Activated naive CD4-positive, alpha-beta T cell treated with anti-CD3 and anti-CD28 coated beads, Interleukin-2, amount 10 ng/mL, durations not matched to agents 7 days and 5 days (primary cell): ENCODE data around the gene GTF2F1.
A peak's percentile ranks its signal among the peaks of the same experiment; 100 is the strongest.

Source experiments
- CTCF ChIA-PET: fragments of 350-600 bp; sonication (Branson Sonifier 250); formaldehyde crosslinking; loops from one replicate; lab custom pipeline; 2021; ENCODE audit warnings: antibody characterized with exemption; lab: Charles Lee
- DNase-seq: peaks from one replicate; pipeline ENCODE4 v3.0.0-alpha.2; 2020
- H3K27ac Mint-ChIP-seq: one replicate; pipeline ENCODE4 v1.8.0; 2021; ENCODE audit warnings: mild to moderate bottlenecking, moderate library complexity, mixed read lengths
- H3K27me3 Mint-ChIP-seq: one replicate; pipeline ENCODE4 v1.8.0; 2021; ENCODE audit warnings: mild to moderate bottlenecking, mixed read lengths
- H3K36me3 Mint-ChIP-seq: one replicate; pipeline ENCODE4 v1.8.0; 2021; ENCODE audit warnings: mixed read lengths
- H3K4me1 Mint-ChIP-seq: one replicate; pipeline ENCODE4 v1.8.0; 2021; ENCODE audit warnings: mixed read lengths
- H3K4me3 Mint-ChIP-seq: one replicate; pipeline ENCODE4 v1.8.0; 2021; ENCODE audit warnings: mild to moderate bottlenecking, moderate library complexity, mixed read lengths
- H3K9me3 Mint-ChIP-seq: one replicate; pipeline ENCODE4 v1.8.0; 2021; ENCODE audit warnings: mixed read lengths

GTF2F1 gene

DNA sequence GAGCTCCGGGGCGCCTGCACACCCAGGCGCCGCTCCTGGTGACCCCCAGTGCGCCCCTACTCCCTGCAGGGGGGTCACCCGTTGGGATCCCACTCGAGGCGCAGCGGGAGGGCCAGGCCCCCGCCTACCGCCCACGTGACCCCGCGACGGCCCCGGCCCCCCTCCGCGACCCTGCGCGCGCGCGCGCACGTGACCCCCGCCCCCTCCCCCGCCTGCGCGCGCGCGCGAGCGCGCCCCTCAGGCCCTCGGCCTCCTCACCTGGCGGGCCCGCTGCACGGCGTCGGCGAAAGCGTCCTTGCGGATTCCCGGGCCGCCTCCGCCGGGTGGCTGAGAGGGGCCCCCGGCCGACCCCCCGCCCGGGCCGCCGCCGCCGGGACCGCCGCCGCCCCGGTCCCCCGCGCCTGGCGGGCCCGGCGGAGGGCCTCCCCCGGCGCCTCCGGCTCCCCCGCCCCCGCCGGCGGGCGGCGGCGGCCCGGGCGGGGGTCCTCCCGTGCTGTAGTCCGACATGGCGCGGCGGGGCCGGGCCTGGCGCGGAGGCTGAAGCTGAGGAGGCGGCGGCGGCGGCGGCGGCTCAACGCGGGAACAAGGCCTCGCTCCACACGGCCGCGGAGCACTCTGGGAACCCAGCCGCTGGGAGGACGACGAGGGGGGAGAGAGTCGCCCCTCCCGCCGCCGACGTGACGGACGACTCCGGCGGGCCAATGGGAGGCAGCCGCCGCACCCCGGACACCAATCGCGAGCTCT lies 31.4 kb upstream of the GTF2F1 start, which contains the start of gene KHSRP:
TSS of gene KHSRP (minus strand) at position 617 of the 744 bp plus-strand sequence. CDS start at position 507, 110 bp downstream.
- H3K27ac Mint-ChIP-seq, result peak within 1 kb of the TSS; percentile 88
- peaks cover 3% of the 10 kb centered on the region for H3K9me3 Mint-ChIP-seq
- H3K4me1 Mint-ChIP-seq, result peaks cover 37% of the 10 kb centered on the region
- H3K36me3 Mint-ChIP-seq, result peaks cover 24% of the 10 kb centered on the region
- DNase-seq, result peak; percentile 52
- H3K27me3 Mint-ChIP-seq, result peaks cover 3% of the 10 kb centered on the region
- H3K4me3 Mint-ChIP-seq, result peak within 1 kb of the TSS; percentile 83
- CTCF ChIA-PET, result no interaction called here

DNA sequence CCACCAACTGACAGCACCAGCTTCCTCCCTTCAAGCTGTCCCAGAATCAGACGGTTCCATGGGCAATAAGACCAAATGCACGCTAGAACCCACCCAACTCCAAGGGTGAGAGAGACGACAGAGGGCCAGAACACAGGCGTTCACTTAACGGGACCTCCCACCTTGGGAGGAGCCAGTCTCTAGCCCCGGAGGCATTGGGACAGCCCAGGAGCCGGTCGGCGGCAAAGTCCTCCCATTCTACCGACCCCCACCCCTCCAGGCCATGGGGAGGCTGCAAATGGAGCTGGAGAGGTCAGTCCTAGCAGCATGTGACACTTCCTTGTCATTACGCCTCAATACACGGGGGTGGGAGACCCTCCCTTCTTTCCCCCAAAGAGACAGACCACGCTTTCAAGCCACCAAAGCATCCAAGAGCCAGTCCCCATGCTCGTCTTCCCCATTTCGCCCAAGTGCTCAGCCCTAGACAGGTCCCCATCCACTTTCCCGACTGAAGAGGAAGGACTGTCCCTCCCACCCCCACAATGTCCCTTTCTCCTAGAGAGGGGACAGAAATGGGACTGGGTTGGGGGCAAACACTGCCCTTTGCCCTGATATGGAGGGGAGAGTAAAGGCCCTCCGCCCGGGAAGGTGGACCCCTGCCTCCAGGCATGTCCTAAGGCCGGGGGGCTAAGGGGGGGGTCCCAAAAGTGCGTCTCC lies 30.7 kb upstream of the GTF2F1 start:
- Mint-ChIP-seq H3K4me3 (peak overlapping the region; percentile 83), H3K4me1 (peaks cover 35% of the 10 kb centered on the region), H3K27ac (peak overlapping the region; percentile 83), H3K9me3 (peaks cover 3% of the 10 kb centered on the region), H3K27me3 (no peaks in the 10 kb centered on the region), H3K36me3 (peaks cover 27% of the 10 kb centered on the region)
- CTCF ChIA-PET, result no interaction called here
- peak; percentile 64 for DNase-seq

DNA sequence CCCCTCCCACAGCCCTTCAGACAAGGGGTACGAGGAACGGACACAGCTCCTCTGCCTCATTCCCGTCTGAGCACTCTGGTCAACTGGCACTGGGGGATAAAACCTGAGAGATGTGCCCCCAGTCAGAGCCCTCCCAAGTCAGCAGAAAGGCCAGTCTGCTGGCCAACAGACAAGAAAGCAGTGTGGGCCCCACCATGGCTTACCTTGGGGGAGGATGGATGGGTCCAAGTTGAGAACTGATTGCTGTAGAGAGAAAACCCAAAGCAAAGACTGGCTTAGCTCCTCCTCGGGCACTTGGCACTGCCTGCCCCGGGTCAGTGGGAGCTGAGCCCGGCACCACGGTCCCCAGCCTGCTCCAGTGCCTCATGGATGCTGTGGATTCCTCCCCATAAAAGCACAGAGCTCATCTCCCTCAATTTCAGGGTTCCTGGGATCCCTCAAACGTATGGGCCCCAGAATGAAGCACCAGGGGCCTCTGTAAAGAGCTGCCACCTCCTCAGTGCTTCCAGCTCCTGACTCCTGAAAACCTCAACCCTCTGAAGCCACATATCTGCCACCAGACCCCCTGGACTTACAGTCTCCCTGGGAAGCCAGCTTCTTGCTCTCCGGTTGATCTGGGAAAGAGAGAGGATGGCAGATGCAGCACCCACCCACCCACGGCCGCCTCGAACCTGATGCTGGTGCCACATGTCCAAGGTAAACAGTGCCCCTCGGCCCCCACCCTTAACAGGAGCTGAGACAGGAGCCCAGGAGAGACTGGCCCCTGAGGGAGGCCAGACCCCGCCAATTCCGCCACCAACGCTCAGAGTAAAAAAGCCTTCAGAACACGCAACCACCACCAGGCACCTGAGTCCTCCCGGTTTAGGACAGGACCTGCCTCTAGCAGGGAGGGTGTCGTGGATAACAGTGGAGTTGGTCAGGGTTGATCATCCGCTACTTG lies 28.4 kb upstream of the GTF2F1 start:
- Mint-ChIP-seq H3K27me3 (no peaks in the 10 kb centered on the region), H3K36me3 (peaks cover 31% of the 10 kb centered on the region), H3K4me1 (peaks cover 34% of the 10 kb centered on the region), H3K27ac (no peak overlapping the region), H3K9me3 (peaks cover 3% of the 10 kb centered on the region), H3K4me3 (no peak overlapping the region)
- CTCF ChIA-PET, result no interaction called here
- no peak for DNase-seq

DNA sequence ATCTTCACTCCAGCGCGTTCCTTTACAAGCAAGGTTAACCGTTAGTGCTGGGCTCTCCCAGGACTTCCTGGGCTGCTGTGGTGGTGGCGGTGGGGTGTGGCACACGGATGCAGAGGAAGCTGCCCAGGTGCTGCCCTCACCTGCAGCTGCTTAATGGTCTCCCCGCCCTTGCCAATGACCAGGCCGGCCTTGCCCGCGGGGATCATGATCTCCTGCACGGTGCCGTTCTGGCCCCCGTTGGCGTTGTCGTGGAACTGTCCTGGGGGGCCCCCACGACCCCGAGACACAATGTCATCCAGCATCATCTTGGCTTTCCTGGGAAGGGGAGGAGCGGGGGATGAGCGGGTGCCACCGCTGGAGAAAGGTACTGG lies 25.6 kb upstream of the GTF2F1 start:
- no peak for DNase-seq
- Mint-ChIP-seq H3K36me3 (peaks cover 45% of the 10 kb centered on the region), H3K9me3 (no peaks in the 10 kb centered on the region), H3K4me3 (no peak overlapping the region), H3K4me1 (peaks cover 18% of the 10 kb centered on the region), H3K27ac (no peak overlapping the region), H3K27me3 (no peaks in the 10 kb centered on the region)
- CTCF ChIA-PET, result no interaction called here

- Mint-ChIP-seq H3K4me3 (no peak overlapping the region), H3K36me3 (peaks cover 41% of the 10 kb centered on the region), H3K9me3 (no peaks in the 10 kb centered on the region), H3K27me3 (no peaks in the 10 kb centered on the region), H3K27ac (no peak overlapping the region), H3K4me1 (peaks cover 12% of the 10 kb centered on the region)
- CTCF ChIA-PET, result no interaction called here
- no peak for DNase-seq
Observed at GRCh38 chr19:6417713-6418561, 25.0 kb upstream of the GTF2F1 start.

DNA sequence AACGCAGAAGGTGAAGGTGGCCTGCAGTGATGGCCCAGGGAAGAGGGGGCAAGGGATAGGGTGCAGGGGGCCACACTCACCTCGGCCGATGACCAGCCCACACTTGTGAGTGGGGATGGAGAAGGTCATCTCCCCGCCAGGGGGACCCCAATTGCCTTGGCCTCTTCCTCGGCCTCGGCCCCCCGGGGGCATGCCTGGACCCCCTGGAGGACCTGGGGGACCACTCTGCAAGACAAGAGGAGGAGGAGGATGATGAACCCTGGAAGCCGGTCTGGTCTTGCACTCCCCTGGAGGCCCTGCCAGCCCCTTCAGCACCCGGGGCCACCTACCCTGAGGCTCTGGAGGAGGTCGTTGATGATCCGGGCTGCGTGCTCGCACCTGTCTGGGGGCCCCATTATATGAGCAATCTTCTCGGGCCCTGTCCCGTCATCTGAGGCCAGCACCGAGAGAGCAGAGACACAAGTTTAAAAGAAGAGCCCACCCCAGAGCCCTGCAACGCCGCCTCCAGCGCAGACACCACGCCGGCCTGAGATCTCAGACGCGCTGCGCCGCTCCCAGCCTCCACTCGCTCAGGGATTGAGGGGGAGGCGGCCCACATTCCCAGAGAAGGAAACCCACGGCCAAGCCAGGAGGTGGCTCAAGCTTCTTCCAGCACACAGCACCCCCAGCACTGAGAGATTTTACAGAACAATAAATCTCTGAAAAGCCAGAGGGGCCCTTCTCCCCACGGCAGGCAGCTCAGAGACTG lies 23.9 kb upstream of the GTF2F1 start:
- H3K27me3 Mint-ChIP-seq, result no peaks in the 10 kb centered on the region
- no peaks in the 10 kb centered on the region for H3K9me3 Mint-ChIP-seq
- H3K4me1 Mint-ChIP-seq, result peaks cover 1% of the 10 kb centered on the region
- no peak overlapping the region for H3K27ac Mint-ChIP-seq
- no peak overlapping the region for H3K4me3 Mint-ChIP-seq
- DNase-seq, result no peak
- CTCF ChIA-PET, result no interaction called here
- peaks cover 37% of the 10 kb centered on the region for H3K36me3 Mint-ChIP-seq

DNA sequence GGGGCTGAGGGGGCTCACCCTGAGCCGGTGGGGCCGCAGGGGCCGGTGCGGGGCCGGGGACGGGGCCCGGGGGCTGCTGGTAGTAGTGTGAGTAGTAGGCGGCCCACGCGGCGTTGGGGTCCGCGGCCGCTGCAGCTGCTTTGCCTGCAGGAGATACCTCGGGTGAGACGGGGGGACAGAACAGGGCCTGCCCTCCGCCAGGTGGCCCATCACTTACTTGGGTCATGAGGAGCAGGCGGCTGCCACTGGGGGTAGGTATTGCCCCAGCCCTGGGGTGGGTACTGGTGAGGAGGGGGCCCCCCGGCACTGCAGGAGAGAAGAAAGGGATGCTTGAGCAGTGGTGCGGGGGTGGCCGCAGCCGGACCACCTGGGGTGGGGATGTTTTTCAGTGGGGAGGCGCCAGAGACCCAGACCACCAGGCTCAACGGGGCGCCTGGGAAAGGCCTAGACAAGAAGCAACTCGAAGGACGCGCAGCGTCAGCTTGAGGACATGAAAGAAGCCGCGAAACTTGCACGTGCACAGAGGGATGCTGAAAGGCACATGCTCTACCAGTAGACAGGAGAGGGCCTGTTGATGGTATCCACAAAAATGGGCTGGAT lies 22.7 kb upstream of the GTF2F1 start:
- no peak for DNase-seq
- H3K27me3 Mint-ChIP-seq, result no peaks in the 10 kb centered on the region
- H3K4me1 Mint-ChIP-seq, result no peaks in the 10 kb centered on the region
- no peaks in the 10 kb centered on the region for H3K9me3 Mint-ChIP-seq
- CTCF ChIA-PET, result no interaction called here
- no peak overlapping the region for H3K4me3 Mint-ChIP-seq
- H3K27ac Mint-ChIP-seq, result no peak overlapping the region
- peaks cover 33% of the 10 kb centered on the region for H3K36me3 Mint-ChIP-seq

GRCh38 chr19:6414793-6415590 lies 22.0 kb upstream of the GTF2F1 start:
- CTCF ChIA-PET, result no interaction called here
- Mint-ChIP-seq H3K4me1 (no peaks in the 10 kb centered on the region), H3K27me3 (no peaks in the 10 kb centered on the region), H3K4me3 (no peak overlapping the region), H3K27ac (no peak overlapping the region), H3K36me3 (peaks cover 26% of the 10 kb centered on the region), H3K9me3 (no peaks in the 10 kb centered on the region)
- DNase-seq, result no peak

GRCh38 chr19:6413721-6414643 lies 21.0 kb upstream of the GTF2F1 start:
- Mint-ChIP-seq H3K27ac (no peak overlapping the region), H3K36me3 (peaks cover 21% of the 10 kb centered on the region), H3K4me3 (no peak overlapping the region), H3K4me1 (no peaks in the 10 kb centered on the region), H3K27me3 (no peaks in the 10 kb centered on the region), H3K9me3 (no peaks in the 10 kb centered on the region)
- CTCF ChIA-PET, result no interaction called here
- no peak for DNase-seq

DNA sequence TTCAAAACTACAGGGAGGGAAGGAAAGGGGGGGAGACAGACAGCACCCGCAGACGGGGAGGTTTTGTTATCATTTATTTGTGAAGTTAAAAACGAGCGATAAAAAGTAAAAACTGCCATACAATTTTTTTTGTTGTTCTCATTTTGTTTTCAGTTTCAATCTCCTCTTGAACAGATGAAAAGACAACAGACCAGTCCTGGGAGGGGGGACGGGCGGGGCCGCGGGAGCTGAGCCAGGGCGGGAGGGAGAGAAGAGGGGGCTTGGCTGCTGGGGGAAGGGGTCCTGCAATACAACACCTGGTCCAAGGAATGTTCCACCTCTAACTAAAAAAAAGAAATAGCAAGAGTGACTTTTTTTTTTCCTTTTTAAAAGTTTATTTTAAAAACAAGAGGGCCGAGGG lies 20.3 kb upstream of the GTF2F1 start:
- Mint-ChIP-seq H3K36me3 (peaks cover 18% of the 10 kb centered on the region), H3K9me3 (no peaks in the 10 kb centered on the region), H3K4me1 (no peaks in the 10 kb centered on the region)

GRCh38 chr19:6412447-6413091 lies 19.6 kb upstream of the GTF2F1 start:
- no peak overlapping the region for H3K27ac Mint-ChIP-seq
- peaks cover 16% of the 10 kb centered on the region for H3K36me3 Mint-ChIP-seq
- CTCF ChIA-PET, result no interaction called here
- H3K4me1 Mint-ChIP-seq, result no peaks in the 10 kb centered on the region
- peak; percentile 62 for DNase-seq
- H3K27me3 Mint-ChIP-seq, result no peaks in the 10 kb centered on the region
- H3K4me3 Mint-ChIP-seq, result no peak overlapping the region
- H3K9me3 Mint-ChIP-seq, result no peaks in the 10 kb centered on the region

More for the DNA sequence above, 20.3 kb upstream of the GTF2F1 start:
- H3K27me3 Mint-ChIP-seq, result no peaks in the 10 kb centered on the region
- no peak overlapping the region for H3K4me3 Mint-ChIP-seq
- no peak for DNase-seq
- H3K27ac Mint-ChIP-seq, result no peak overlapping the region
- CTCF ChIA-PET, result no interaction called here
